HepG2 (cell line): ENCODE results near the gene SMAD7. TPM values are rescaled to one million over a fixed set of nuclear protein-coding genes. Genes with fewer than 3 reads are reported as not detected.

Experiments
- BCL6 ChIP-seq: IDR thresholded peaks from 2 replicates; pipeline ENCODE4 v1.6.1; 2016; ENCODE audit warnings: missing genetic modification reagents, missing compliant biosample characterization
- CENPX ChIP-seq: sonication (generic); formaldehyde crosslinking; IDR thresholded peaks from 2 replicates; pipeline ENCODE4 v1.9.0; 2021; ENCODE audit warnings: mild to moderate bottlenecking, missing genetic modification reagents, moderate library complexity
- EEA1 ChIP-seq: sonication (generic); formaldehyde crosslinking; IDR thresholded peaks from 2 replicates; pipeline ENCODE4 v1.5.1; 2020; ENCODE audit warnings: mild to moderate bottlenecking, missing genetic modification reagents, borderline replicate concordance
- FOXP4 ChIP-seq: sonication (generic); formaldehyde crosslinking; IDR thresholded peaks from 2 replicates; pipeline ENCODE4 v1.4.0; 2020; ENCODE audit warnings: missing genetic modification reagents
- JARID2 ChIP-seq: sonication (generic); formaldehyde crosslinking; IDR thresholded peaks from 2 replicates; pipeline ENCODE4 v1.8.1; 2023; ENCODE audit warnings: missing genetic modification reagents, inconsistent platforms; ENCODE audit not compliant: insufficient replicate concordance
- KDM5A ChIP-seq: fragments of 200-600 bp; sonication (generic); IDR thresholded peaks from 2 replicates; pipeline ENCODE4 v1.7.0; 2018; ENCODE audit warnings: antibody characterized with exemption, mild to moderate bottlenecking, low read length, borderline replicate concordance
- NFATC3 ChIP-seq: sonication (generic); formaldehyde crosslinking; IDR thresholded peaks from 2 replicates; pipeline ENCODE4 v1.5.1; 2020; ENCODE audit warnings: mild to moderate bottlenecking, missing genetic modification reagents
- NFE2L1 ChIP-seq: sonication (generic); formaldehyde crosslinking; IDR thresholded peaks from 2 replicates; pipeline ENCODE4 v1.4.0; 2020; ENCODE audit warnings: missing genetic modification reagents, mild to moderate bottlenecking, borderline replicate concordance
- NR2F2 ChIP-seq: IDR thresholded peaks from 2 replicates; pipeline ENCODE4 v1.6.1; 2012; ENCODE audit warnings: low read depth, inconsistent platforms, borderline replicate concordance
- PCBP1 ChIP-seq: fragments of 200-400 bp; formaldehyde crosslinking; IDR thresholded peaks from 2 replicates; pipeline ENCODE4 v1.6.1; 2017; ENCODE audit warnings: mild to moderate bottlenecking, low read depth, low read length, borderline replicate concordance
- PHF20 ChIP-seq: sonication (generic); formaldehyde crosslinking; IDR thresholded peaks from 2 replicates; pipeline ENCODE4 v1.5.0; 2020; ENCODE audit warnings: mild to moderate bottlenecking, missing genetic modification reagents
- PPARG ChIP-seq: conservative IDR thresholded peaks from 2 replicates; pipeline ENCODE4 v1.6.1; 2016; ENCODE audit warnings: missing biosample characterization, missing genetic modification reagents
- RORA ChIP-seq: sonication (generic); formaldehyde crosslinking; IDR thresholded peaks from 2 replicates; pipeline ENCODE4 v1.5.0; 2020; ENCODE audit warnings: mild to moderate bottlenecking, missing genetic modification reagents, moderate library complexity
- SMAD9 ChIP-seq: sonication (generic); formaldehyde crosslinking; IDR thresholded peaks from 2 replicates; pipeline ENCODE4 v1.5.1; 2020; ENCODE audit warnings: mild to moderate bottlenecking, missing genetic modification reagents
- SP5 ChIP-seq: IDR thresholded peaks from 2 replicates; pipeline ENCODE4 v1.6.1; 2016; ENCODE audit warnings: low read depth, borderline replicate concordance
- TRIM22 ChIP-seq: fragments of 450-650 bp; IDR thresholded peaks from 2 replicates; pipeline ENCODE4 v1.6.1; 2017
- YEATS2 ChIP-seq: sonication (generic); formaldehyde crosslinking; IDR thresholded peaks from 2 replicates; pipeline ENCODE4 v1.4.0; 2020; ENCODE audit warnings: missing genetic modification reagents, borderline replicate concordance
- ZBTB38 ChIP-seq: sonication (generic); formaldehyde crosslinking; IDR thresholded peaks from 2 replicates; pipeline ENCODE4 v1.5.1; 2020; ENCODE audit warnings: mild to moderate bottlenecking, missing genetic modification reagents
- ZEB1 ChIP-seq: IDR thresholded peaks from 2 replicates; pipeline ENCODE4 v1.6.1; 2012; ENCODE audit warnings: mild to moderate bottlenecking, low read depth, inconsistent platforms; ENCODE audit not compliant: insufficient replicate concordance
- ZNF232 ChIP-seq: sonication (generic); formaldehyde crosslinking; IDR thresholded peaks from 2 replicates; pipeline ENCODE4 v1.4.0; 2020; ENCODE audit warnings: missing genetic modification reagents, borderline replicate concordance
- ZNF337 ChIP-seq: sonication (generic); formaldehyde crosslinking; IDR thresholded peaks from 2 replicates; pipeline ENCODE4 v1.5.1; 2020; ENCODE audit warnings: missing genetic modification reagents, low read depth, mild to moderate bottlenecking, borderline replicate concordance
- ZNF343 ChIP-seq: sonication (generic); formaldehyde crosslinking; IDR thresholded peaks from 2 replicates; pipeline ENCODE4 v1.4.0; 2020; ENCODE audit warnings: mild to moderate bottlenecking, missing genetic modification reagents
- ZNF501 ChIP-seq: sonication (generic); formaldehyde crosslinking; IDR thresholded peaks from 2 replicates; pipeline ENCODE4 v1.5.1; 2020; ENCODE audit warnings: mild to moderate bottlenecking, moderate library complexity, missing genetic modification reagents
- ZNF556 ChIP-seq: sonication (generic); formaldehyde crosslinking; IDR thresholded peaks from 2 replicates; pipeline ENCODE4 v1.4.0; 2020; ENCODE audit warnings: mild to moderate bottlenecking, missing genetic modification reagents, borderline replicate concordance
- ZNF720 ChIP-seq: sonication (generic); formaldehyde crosslinking; IDR thresholded peaks from 2 replicates; pipeline ENCODE4 v1.4.0; 2020; ENCODE audit warnings: missing genetic modification reagents
- ZNF83 ChIP-seq: sonication (generic); formaldehyde crosslinking; IDR thresholded peaks from 2 replicates; pipeline ENCODE4 v1.4.0; 2020; ENCODE audit warnings: missing genetic modification reagents, mild to moderate bottlenecking, borderline replicate concordance
- ZXDC ChIP-seq: sonication (generic); formaldehyde crosslinking; IDR thresholded peaks from 2 replicates; pipeline ENCODE4 v1.5.0; 2020; ENCODE audit warnings: mild to moderate bottlenecking, missing genetic modification reagents
- polyA plus RNA-seq, 8 experiments: library from polyadenylated mRNA; depleted of rRNA in 3 of 8; stranded (reverse) in 7 of 8; unstranded in 1 of 8; fragments of >200 nt; fragmentation: Illumina TruSeq in 4 of 8; extraction: Trizol in 4 of 8; gene quantifications; 2 replicates each; pipeline versions ENCODE4 v1.2.1 to v1.2.3, GENCODE V29; 2011 to 2016; ENCODE audit warnings: low read depth in 4 of 8, missing spikeins in 1 of 8, mixed read lengths in 1 of 8; ENCODE audit not compliant: insufficient read depth in 1 of 8
- total RNA-seq, 5 experiments: library from RNA; depleted of rRNA; stranded (reverse); fragments of >200 nt; fragmentation: Illumina TruSeq; extraction: Trizol; gene quantifications; 2 replicates each; pipeline ENCODE4 v1.2.3, GENCODE V29; 2016; ENCODE audit warnings: low read depth in 1 of 5

The SMAD7 gene
- total and polyA plus RNA-seq, 2 of the 13 experiments (the other 11 are each of a cell fraction or from before 2014, with no cell fraction given), result 17.4 to 24.7 TPM

DNA sequence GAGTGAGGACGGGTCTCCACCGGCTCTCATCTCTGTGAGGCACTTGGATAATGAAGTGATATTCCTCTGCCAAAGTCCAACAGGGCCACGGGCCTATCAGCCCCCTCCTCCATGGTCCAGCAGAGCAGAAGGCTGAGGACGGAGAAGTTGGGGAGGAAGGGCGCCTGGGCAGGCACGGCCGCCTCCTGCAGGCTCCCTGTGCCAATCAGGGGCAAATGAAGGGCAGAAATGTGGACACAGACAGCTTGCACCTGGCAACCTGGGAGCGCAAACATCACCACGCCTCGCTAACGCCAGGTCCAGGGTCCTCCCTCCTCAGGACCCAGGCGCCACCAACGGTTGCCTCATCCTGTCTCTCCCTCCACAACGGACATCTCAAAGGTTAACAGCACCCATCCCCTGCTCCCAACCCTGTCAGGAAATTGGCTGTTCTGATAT lies 24.3 kb downstream of the SMAD7 start (continued):
- peak; percentile 81 for TF ChIP-seq ZEB1
- no peak for TF ChIP-seq KDM5A
- peak; percentile 71 for TF ChIP-seq FOXP4 (CRISPR knock-in tag)
- TF ChIP-seq EEA1 (CRISPR knock-in tag), result no peak
- 0 out of 2 replicates have a peak, but pooled peaks have one; percentile 41 for TF ChIP-seq ZBTB38
- TF ChIP-seq RORA (CRISPR knock-in tag), result no peak
- no peak for TF ChIP-seq PCBP1
- TF ChIP-seq NFE2L1 (CRISPR knock-in tag), result no peak
- TF ChIP-seq ZNF343, result peak; percentile 62; the same call in 1 of the 2 replicates
- TF ChIP-seq TRIM22, result no peak
- TF ChIP-seq PHF20, result no peak
- no peak for TF ChIP-seq CENPX (CRISPR knock-in tag)
- no peak for TF ChIP-seq NR2F2
- peak; percentile 39; the same call in 1 of the 2 replicates for TF ChIP-seq SP5 (CRISPR knock-in tag)
- TF ChIP-seq PPARG (CRISPR knock-in tag), result 0 out of 2 replicates have a peak, but pooled peaks have one; percentile 27
- no peak for TF ChIP-seq ZNF232
- TF ChIP-seq ZXDC (CRISPR knock-in tag), result no peak; the same call in 1 of the 2 replicates
- TF ChIP-seq JARID2 (CRISPR knock-in tag), result no peak
- TF ChIP-seq SMAD9 (CRISPR knock-in tag), result no peak
- no peak for TF ChIP-seq YEATS2 (CRISPR knock-in tag)
- no peak for TF ChIP-seq ZNF720 (CRISPR knock-in tag)
- TF ChIP-seq ZNF556 (CRISPR knock-in tag), result no peak; the same call in 1 of the 2 replicates
- no peak for TF ChIP-seq ZNF501 (CRISPR knock-in tag)
- no peak for TF ChIP-seq ZNF337 (CRISPR knock-in tag)
- peak; percentile 50; the same call in 1 of the 2 replicates for TF ChIP-seq BCL6 (CRISPR knock-in tag)
- TF ChIP-seq NFATC3, result no peak
- no peak for TF ChIP-seq ZNF83 (CRISPR knock-in tag)
